ENCODE results near the gene SETBP1.

The SETBP1 gene

GRCh38 chr18:45037618-45038017, 356.9 kb downstream of the SETBP1 start:
- DNase-seq (ENCODE audit: low read depth, low spot score): no peak
- H3K27ac ChIP-seq: no peak overlapping the region

GRCh38 chr18:45039376-45039775, 358.7 kb downstream of the SETBP1 start:
- no peak for DNase-seq (ENCODE audit: low read depth, low spot score)
- H3K27ac ChIP-seq: no peak overlapping the region

GRCh38 chr18:45040879-45041278, 360.2 kb downstream of the SETBP1 start:
- no peak for DNase-seq (ENCODE audit: low read depth, low spot score)

GRCh38 chr18:45044787-45045186, 364.1 kb downstream of the SETBP1 start:
- DNase-seq (ENCODE audit: low read depth, low spot score): no peak

More at GRCh38 chr18:45040879-45041278, 360.2 kb downstream of the SETBP1 start:
- no peak overlapping the region for H3K27ac ChIP-seq

GRCh38 chr18:45046228-45046627, 365.5 kb downstream of the SETBP1 start:
- no peak for DNase-seq (ENCODE audit: low read depth, low spot score)
- no peak overlapping the region for H3K27ac ChIP-seq

More at GRCh38 chr18:45044787-45045186, 364.1 kb downstream of the SETBP1 start:
- H3K27ac ChIP-seq: no peak overlapping the region

GRCh38 chr18:45046961-45047360, 366.3 kb downstream of the SETBP1 start:
- no peak overlapping the region for H3K27ac ChIP-seq

GRCh38 chr18:45049578-45050319, 369.1 kb downstream of the SETBP1 start:
- no peak overlapping the region for H3K27ac ChIP-seq
- DNase-seq (ENCODE audit: low read depth, low spot score): no peak

More at GRCh38 chr18:45046961-45047360, 366.3 kb downstream of the SETBP1 start:
- no peak for DNase-seq (ENCODE audit: low read depth, low spot score)

GRCh38 chr18:45050712-45051601, 370.3 kb downstream of the SETBP1 start:
- no peak overlapping the region for H3K27ac ChIP-seq
- peak; percentile 3 for DNase-seq (ENCODE audit: low read depth, low spot score)

- H3K27ac ChIP-seq: no peak overlapping the region
- no peak for DNase-seq (ENCODE audit: low read depth, low spot score)
Measured at GRCh38 chr18:45054636-45055035, 373.9 kb downstream of the SETBP1 start.

GRCh38 chr18:45055811-45056210, 375.1 kb downstream of the SETBP1 start:
- H3K27ac ChIP-seq: no peak overlapping the region
- DNase-seq (ENCODE audit: low read depth, low spot score): no peak

GRCh38 chr18:45056926-45057325, 376.2 kb downstream of the SETBP1 start:
- DNase-seq (ENCODE audit: low read depth, low spot score): no peak
- H3K27ac ChIP-seq: no peak overlapping the region

- no peak for DNase-seq (ENCODE audit: low read depth, low spot score)
- no peak overlapping the region for H3K27ac ChIP-seq
Measured at GRCh38 chr18:45057955-45058600, 377.4 kb downstream of the SETBP1 start.

- peak; percentile 43 for DNase-seq (ENCODE audit: low read depth, low spot score)
- H3K27ac ChIP-seq: peak overlapping the region; percentile 26
Measured at GRCh38 chr18:45059695-45060094, 379.0 kb downstream of the SETBP1 start.

- peak overlapping the region; percentile 26 for H3K27ac ChIP-seq
- no peak for DNase-seq (ENCODE audit: low read depth, low spot score)
Measured at GRCh38 chr18:45060102-45060501, 379.4 kb downstream of the SETBP1 start.

- no peak overlapping the region for H3K27ac ChIP-seq
- DNase-seq (ENCODE audit: low read depth, low spot score): no peak
Measured at GRCh38 chr18:45061359-45061758, 380.7 kb downstream of the SETBP1 start.

- no peak overlapping the region for H3K27ac ChIP-seq
- DNase-seq (ENCODE audit: low read depth, low spot score): no peak
Measured at GRCh38 chr18:45063246-45064038, 382.8 kb downstream of the SETBP1 start.

- H3K27ac ChIP-seq: no peak overlapping the region
- DNase-seq (ENCODE audit: low read depth, low spot score): no peak
Measured at GRCh38 chr18:45066210-45066609, 385.5 kb downstream of the SETBP1 start.

- DNase-seq (ENCODE audit: low read depth, low spot score): no peak
- no peak overlapping the region for H3K27ac ChIP-seq
Measured at GRCh38 chr18:45066886-45067285, 386.2 kb downstream of the SETBP1 start.

GRCh38 chr18:45068400-45069094, 387.9 kb downstream of the SETBP1 start:
- no peak for DNase-seq (ENCODE audit: low read depth, low spot score)
- H3K27ac ChIP-seq: no peak overlapping the region
